ENCODE results near the gene IRAK1. TPM values are rescaled to one million over a fixed set of nuclear protein-coding genes. Genes with fewer than 3 reads are reported as not detected.

The IRAK1 gene
- total and polyA plus RNA-seq, 9 of the 15 experiments (the other 6 are each of a cell fraction or from before 2014, with no cell fraction given), result 11.6 to 261 (median 91.6) TPM

DNA sequence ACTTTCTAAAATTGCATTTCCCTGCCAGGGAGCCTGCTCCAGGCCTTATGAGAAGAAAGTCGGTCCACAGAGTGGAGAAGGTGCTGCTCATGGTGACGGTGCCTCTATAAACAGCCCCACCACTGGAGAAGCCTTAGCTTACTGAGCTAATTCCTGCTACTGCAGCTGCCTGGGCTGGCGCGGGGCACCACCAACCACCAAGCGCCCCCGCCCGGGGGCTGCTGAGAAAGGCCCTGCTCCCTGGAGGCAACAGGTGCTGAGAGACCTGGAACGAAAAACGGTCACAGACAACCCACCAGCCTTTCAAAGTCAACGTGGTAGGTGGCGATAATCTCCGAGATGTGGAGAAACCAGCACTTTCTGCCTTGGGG lies 51.0 kb downstream of the IRAK1 start:
- H3K4me1 ChIP-seq (replicated peaks in 1 of 2; ENCODE audit: control insufficient read depth in 2 of 2, insufficient read depth in 2 of 2, low read length in 2 of 2), result peaks cover 32 to 62% of the 10 kb centered on the region in 2 experiments
- peak overlapping the region; percentile 84 for H3K4me3 ChIP-seq
- peak overlapping the region; percentile 77 to 96 for H3K9ac ChIP-seq (ENCODE audit: insufficient read depth in 1 of 2, low read depth in 2 of 2, low read length in 2 of 2)
- 2% methylated on average over 8 of the region's 12 CpGs for WGBS (ENCODE audit: insufficient coverage, low coverage, missing lambda C conversion rate)
- BruUV-seq (replicated peaks), result no TSS peak
- H3K4me2 ChIP-seq (ENCODE audit: insufficient read depth, low read length), result peak overlapping the region; percentile 86
- ChIA-PET CTCF (ENCODE audit: low intra/inter-chr PET ratio) (no interaction called here), POLR2A (interaction anchor here (0.7 to 3.1 kb wide), 5 partner anchors 11 to 407 kb away, joined by 3 to 24 read pairs (median 17); no protein-coding TSS in a partner anchor)
- H2AFZ ChIP-seq (ENCODE audit: low read depth, low read length), result no peak overlapping the region
- peaks cover 58% of the 10 kb centered on the region; the same call in 2 of the 3 replicates for H3K36me3 ChIP-seq (ENCODE audit: control insufficient read depth, insufficient read depth, low read length)
- no peaks in the 10 kb centered on the region for H3K27me3 ChIP-seq (ENCODE audit: control insufficient read depth in 2 of 2, insufficient read depth in 2 of 2, low read length in 2 of 2)
- in situ Hi-C loops (cut with MboI) (no loop called here), intact Hi-C loops (cut with micrococcal nuclease) (no loop called here)
- H3K27ac ChIP-seq (ENCODE audit: extremely low read depth, low read depth, low read length), result peak overlapping the region; percentile 74
- no peaks in the 10 kb centered on the region for H3K9me3 ChIP-seq (replicated peaks; ENCODE audit: control insufficient read depth, insufficient read depth, low read depth, low read length)
- DNase-seq (ENCODE audit: extremely low read depth in 1 of 4, low spot score in 3 of 4) (peak in 2 of 4 experiments; percentile 38 to 75), FAIRE-seq (peak; percentile 76), ATAC-seq (peak; percentile 2; the same call in 1 of the 3 replicates)
- H3K79me2 ChIP-seq (ENCODE audit: control insufficient read depth, insufficient read depth, low read length), result peaks cover 87% of the 10 kb centered on the region
- H4K20me1 ChIP-seq (replicated peaks; ENCODE audit: control insufficient read depth, insufficient read depth, low read length), result peaks cover 53% of the 10 kb centered on the region
- peaks cover 5% of the 10 kb centered on the region for H3K9me1 ChIP-seq (ENCODE audit: control insufficient read depth, insufficient read depth, low read length)
- TF ChIP-seq ADNP (tag; IDR thresholded peaks at IDR 0.05) (no peak), TSC22D4 (tag; IDR thresholded peaks at IDR 0.05) (no peak), GATAD2A (IDR thresholded peaks at IDR 0.05) (no peak), NBN (IDR thresholded peaks at IDR 0.05; ENCODE audit: low read depth) (no peak), RB1 (IDR thresholded peaks at IDR 0.05; ENCODE audit: low read depth) (no peak), RAD21 (CRISPR knock-in tag; conservative IDR thresholded peaks at IDR 0.05 in 1 of 2, IDR thresholded peaks at IDR 0.05 in 1 of 2) (peak in 1 of 2 experiments; percentile 18; a peak in 2 of 4 replicates), CBX3 (IDR thresholded peaks at IDR 0.05; ENCODE audit: borderline replicate concordance in 1 of 2, low read length in 2 of 2) (no peak), CREBBP (IDR thresholded peaks at IDR 0.05; ENCODE audit: low read depth, low read length) (no peak), TBL1XR1 (IDR thresholded peaks at IDR 0.05; ENCODE audit: low read length in 2 of 2) (no peak), ARID1B (IDR thresholded peaks at IDR 0.05) (peak; percentile 45)
- TF ChIP-seq, protein P1, sequence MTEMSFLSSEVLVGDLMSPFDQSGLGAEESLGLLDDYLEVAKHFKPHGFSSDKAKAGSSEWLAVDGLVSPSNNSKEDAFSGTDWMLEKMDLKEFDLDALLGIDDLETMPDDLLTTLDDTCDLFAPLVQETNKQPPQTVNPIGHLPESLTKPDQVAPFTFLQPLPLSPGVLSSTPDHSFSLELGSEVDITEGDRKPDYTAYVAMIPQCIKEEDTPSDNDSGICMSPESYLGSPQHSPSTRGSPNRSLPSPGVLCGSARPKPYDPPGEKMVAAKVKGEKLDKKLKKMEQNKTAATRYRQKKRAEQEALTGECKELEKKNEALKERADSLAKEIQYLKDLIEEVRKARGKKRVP (CRISPR knock-in tag; IDR thresholded peaks at IDR 0.05), result no peak
- TF ChIP-seq, protein P2, sequence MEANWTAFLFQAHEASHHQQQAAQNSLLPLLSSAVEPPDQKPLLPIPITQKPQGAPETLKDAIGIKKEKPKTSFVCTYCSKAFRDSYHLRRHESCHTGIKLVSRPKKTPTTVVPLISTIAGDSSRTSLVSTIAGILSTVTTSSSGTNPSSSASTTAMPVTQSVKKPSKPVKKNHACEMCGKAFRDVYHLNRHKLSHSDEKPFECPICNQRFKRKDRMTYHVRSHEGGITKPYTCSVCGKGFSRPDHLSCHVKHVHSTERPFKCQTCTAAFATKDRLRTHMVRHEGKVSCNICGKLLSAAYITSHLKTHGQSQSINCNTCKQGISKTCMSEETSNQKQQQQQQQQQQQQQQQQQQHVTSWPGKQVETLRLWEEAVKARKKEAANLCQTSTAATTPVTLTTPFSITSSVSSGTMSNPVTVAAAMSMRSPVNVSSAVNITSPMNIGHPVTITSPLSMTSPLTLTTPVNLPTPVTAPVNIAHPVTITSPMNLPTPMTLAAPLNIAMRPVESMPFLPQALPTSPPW (CRISPR knock-in tag; IDR thresholded peaks at IDR 0.05), result 0 out of 2 replicates have a peak, but pooled peaks have one; percentile 19
- TF ChIP-seq, protein P3, sequence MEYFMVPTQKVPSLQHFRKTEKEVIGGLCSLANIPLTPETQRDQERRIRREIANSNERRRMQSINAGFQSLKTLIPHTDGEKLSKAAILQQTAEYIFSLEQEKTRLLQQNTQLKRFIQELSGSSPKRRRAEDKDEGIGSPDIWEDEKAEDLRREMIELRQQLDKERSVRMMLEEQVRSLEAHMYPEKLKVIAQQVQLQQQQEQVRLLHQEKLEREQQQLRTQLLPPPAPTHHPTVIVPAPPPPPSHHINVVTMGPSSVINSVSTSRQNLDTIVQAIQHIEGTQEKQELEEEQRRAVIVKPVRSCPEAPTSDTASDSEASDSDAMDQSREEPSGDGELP (CRISPR knock-in tag; IDR thresholded peaks at IDR 0.05; ENCODE audit: borderline replicate concordance), result 0 out of 2 replicates have a peak, but pooled peaks have one; percentile 12
- TF ChIP-seq, protein P4, sequence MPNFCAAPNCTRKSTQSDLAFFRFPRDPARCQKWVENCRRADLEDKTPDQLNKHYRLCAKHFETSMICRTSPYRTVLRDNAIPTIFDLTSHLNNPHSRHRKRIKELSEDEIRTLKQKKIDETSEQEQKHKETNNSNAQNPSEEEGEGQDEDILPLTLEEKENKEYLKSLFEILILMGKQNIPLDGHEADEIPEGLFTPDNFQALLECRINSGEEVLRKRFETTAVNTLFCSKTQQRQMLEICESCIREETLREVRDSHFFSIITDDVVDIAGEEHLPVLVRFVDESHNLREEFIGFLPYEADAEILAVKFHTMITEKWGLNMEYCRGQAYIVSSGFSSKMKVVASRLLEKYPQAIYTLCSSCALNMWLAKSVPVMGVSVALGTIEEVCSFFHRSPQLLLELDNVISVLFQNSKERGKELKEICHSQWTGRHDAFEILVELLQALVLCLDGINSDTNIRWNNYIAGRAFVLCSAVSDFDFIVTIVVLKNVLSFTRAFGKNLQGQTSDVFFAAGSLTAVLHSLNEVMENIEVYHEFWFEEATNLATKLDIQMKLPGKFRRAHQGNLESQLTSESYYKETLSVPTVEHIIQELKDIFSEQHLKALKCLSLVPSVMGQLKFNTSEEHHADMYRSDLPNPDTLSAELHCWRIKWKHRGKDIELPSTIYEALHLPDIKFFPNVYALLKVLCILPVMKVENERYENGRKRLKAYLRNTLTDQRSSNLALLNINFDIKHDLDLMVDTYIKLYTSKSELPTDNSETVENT (CRISPR knock-in tag; IDR thresholded peaks at IDR 0.05), result no peak
- TF ChIP-seq, protein P5, sequence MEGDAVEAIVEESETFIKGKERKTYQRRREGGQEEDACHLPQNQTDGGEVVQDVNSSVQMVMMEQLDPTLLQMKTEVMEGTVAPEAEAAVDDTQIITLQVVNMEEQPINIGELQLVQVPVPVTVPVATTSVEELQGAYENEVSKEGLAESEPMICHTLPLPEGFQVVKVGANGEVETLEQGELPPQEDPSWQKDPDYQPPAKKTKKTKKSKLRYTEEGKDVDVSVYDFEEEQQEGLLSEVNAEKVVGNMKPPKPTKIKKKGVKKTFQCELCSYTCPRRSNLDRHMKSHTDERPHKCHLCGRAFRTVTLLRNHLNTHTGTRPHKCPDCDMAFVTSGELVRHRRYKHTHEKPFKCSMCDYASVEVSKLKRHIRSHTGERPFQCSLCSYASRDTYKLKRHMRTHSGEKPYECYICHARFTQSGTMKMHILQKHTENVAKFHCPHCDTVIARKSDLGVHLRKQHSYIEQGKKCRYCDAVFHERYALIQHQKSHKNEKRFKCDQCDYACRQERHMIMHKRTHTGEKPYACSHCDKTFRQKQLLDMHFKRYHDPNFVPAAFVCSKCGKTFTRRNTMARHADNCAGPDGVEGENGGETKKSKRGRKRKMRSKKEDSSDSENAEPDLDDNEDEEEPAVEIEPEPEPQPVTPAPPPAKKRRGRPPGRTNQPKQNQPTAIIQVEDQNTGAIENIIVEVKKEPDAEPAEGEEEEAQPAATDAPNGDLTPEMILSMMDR (IDR thresholded peaks at IDR 0.05 in 2 of 3, conservative IDR thresholded peaks at IDR 0.05 in 1 of 3; ENCODE audit: insufficient read depth in 2 of 3, low read depth in 1 of 3, low read length in 3 of 3), result peak; percentile 23 to 41 (median 33); a peak in 5 of 6 replicates
